ENCODE data around the gene ANKMY1. TPM values are rescaled to one million over a fixed set of nuclear protein-coding genes. Genes with fewer than 3 reads are reported as not detected.

ANKMY1 gene
- total RNA-seq, 6 experiments from 2014 or later: 6.6 to 11.0 (median 9.0) TPM

DNA sequence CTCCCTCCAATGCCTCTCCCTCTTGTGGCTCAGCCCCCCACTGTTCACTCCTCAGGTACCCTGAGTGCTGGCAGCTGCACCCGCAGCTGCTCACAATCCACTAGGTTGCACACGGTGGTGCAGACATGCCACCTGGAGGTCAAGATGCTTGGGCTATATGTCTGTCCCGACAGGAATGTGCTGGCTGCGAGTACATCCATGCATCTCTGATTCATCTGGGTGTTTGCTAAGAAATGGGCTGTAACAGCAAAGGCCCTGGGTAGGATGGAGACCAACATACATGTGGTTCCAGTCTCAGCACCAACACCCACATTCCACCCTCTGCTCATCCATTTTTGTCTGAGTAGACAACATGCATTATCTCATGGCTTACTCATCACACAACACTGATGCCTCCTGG is 31.3 kb downstream of the ANKMY1 start:
- TF ChIP-seq, protein P1, sequence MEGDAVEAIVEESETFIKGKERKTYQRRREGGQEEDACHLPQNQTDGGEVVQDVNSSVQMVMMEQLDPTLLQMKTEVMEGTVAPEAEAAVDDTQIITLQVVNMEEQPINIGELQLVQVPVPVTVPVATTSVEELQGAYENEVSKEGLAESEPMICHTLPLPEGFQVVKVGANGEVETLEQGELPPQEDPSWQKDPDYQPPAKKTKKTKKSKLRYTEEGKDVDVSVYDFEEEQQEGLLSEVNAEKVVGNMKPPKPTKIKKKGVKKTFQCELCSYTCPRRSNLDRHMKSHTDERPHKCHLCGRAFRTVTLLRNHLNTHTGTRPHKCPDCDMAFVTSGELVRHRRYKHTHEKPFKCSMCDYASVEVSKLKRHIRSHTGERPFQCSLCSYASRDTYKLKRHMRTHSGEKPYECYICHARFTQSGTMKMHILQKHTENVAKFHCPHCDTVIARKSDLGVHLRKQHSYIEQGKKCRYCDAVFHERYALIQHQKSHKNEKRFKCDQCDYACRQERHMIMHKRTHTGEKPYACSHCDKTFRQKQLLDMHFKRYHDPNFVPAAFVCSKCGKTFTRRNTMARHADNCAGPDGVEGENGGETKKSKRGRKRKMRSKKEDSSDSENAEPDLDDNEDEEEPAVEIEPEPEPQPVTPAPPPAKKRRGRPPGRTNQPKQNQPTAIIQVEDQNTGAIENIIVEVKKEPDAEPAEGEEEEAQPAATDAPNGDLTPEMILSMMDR (IDR thresholded peaks at IDR 0.05): no peak
- TF ChIP-seq POLR2A (IDR thresholded peaks at IDR 0.05): no peak
- Histone ChIP-seq H3K9me3 (no peaks in the 10 kb centered on the region), H3K27ac (no peak overlapping the region), H3K4me1 (no peaks in the 10 kb centered on the region), H3K27me3 (no peaks in the 10 kb centered on the region), H3K36me3 (no peaks in the 10 kb centered on the region), H3K4me3 (no peak overlapping the region)
- ATAC-seq (no peak), DNase-seq (no peak)
- intact Hi-C loops (cut with DNase I): no loop called here
- no CpG with 5 or more reads among the region's 4 CpGs for WGBS (ENCODE audit: insufficient coverage, low coverage, low lambda C conversion rate, missing lambda C conversion rate)

DNA sequence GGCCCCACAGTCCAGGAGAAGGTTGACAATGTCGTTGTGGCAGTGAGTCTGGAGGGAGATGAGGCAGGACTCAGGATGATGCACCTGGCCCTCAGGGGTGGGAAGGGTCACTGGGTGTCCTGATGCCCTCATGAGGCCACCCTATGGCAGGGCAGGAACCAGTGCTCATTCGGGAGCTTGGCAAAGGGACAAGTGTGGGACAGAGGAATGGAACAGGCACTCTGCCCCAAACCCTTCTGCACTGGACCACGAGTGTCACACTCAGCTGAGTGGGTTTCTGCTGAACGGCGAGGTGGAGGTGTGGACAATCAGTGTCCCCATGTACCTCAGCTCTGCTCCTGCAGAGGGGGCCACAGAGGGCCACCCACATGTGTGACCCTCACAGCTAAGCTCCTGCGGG is 32.0 kb downstream of the ANKMY1 start:
- ATAC-seq: no peak
- TF ChIP-seq POLR2A (IDR thresholded peaks at IDR 0.05): no peak
- TF ChIP-seq, protein P1 (IDR thresholded peaks at IDR 0.05): no peak
- H3K4me3 ChIP-seq: no peak overlapping the region
- intact Hi-C loops (cut with DNase I): no loop called here
- no peaks in the 10 kb centered on the region for H3K4me1 ChIP-seq
- no peaks in the 10 kb centered on the region for H3K9me3 ChIP-seq
- no peak overlapping the region for H3K27ac ChIP-seq
- H3K36me3 ChIP-seq: no peaks in the 10 kb centered on the region
- WGBS (ENCODE audit: insufficient coverage, low coverage, low lambda C conversion rate, missing lambda C conversion rate): 100% methylated on average over 1 of the region's 6 CpGs
- DNase-seq: peak in 1 of 3 donors; percentile 31
- no peaks in the 10 kb centered on the region for H3K27me3 ChIP-seq

DNA sequence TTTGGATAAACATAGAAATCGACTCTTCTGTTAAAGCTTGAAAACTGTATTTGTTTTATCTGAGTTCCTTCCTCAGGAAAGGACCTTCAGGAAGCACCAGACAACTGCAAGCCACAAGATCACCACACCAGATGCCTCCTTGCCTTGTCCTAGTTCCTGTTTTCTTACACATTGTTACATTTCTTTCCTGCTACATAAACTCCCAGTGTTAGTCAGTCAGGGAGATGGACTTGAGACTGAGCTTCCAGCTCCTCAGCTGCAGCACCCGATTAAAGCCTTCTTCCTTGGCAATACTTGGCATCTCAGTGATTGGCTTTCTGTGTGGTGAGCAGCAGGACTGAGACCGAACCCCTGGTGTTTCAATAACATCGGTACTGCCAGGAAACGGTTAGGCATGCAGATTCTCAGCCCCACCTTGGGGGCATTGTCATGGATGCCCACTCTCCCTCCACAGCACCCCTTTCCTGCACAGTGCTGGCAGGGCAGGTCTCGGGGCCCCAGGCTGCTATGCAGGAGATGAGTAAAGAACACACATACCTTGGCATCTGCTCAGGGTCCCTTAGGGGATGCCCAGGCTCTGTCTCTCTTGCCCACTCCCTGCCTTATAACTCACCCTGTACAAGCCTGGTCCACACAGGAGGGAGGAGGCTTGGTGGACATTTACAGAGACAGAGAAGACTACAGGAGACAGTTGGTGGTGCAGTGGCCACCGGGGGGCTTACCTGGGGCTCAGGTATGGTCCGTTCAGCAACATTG is 32.6 kb downstream of the ANKMY1 start:
- DNase-seq (no peak), ATAC-seq (no peak)
- TF ChIP-seq, protein P1 (IDR thresholded peaks at IDR 0.05): no peak
- no peak for TF ChIP-seq POLR2A (IDR thresholded peaks at IDR 0.05)
- no peak overlapping the region for H3K27ac ChIP-seq
- no peaks in the 10 kb centered on the region for H3K27me3 ChIP-seq
- H3K4me3 ChIP-seq: no peak overlapping the region
- H3K4me1 ChIP-seq: no peaks in the 10 kb centered on the region
- H3K36me3 ChIP-seq: no peaks in the 10 kb centered on the region
- 78% methylated on average over 3 of the region's 8 CpGs for WGBS (ENCODE audit: insufficient coverage, low coverage, low lambda C conversion rate, missing lambda C conversion rate)
- intact Hi-C loops (cut with DNase I): no loop called here
- no peaks in the 10 kb centered on the region for H3K9me3 ChIP-seq

DNA sequence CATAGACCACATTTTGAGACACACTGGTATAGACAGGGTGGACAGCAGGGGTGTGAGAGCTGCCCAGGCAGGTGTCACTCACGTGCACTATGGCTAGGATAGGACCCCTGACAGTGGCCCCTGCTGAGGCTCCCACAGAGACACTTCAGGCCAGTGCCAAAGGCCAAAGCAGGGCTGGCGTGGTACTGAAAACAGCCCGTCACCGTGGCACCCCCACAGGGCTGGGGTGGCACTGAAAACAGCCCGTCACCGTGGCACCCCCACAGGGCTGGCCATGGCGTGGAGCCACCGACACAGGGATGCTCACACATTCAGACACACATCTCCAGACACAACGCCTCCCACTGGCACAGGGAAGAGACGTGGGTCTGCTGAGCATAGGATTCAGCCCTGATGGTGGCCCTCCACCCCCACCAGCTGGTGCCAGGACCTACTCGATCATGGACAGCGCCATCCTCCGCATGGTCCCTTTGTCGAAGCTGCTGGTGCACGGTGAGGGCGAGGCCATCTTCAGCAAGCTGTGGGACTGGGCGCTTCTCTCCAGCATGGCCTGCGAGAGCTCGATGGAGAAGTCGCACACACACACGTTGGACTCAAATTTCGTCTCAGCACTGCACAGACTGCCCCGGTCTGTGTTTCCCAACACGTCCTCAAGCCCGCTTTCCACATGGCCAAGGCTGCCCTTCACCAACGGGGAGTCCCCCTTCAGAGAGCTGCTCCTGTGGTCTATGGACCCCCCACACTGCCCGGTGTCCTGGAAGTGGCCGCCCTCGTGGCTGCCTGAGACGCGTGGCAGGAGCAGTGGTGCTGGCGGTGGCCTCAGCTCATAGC is 34.1 kb downstream of the ANKMY1 start:
- ATAC-seq (no peak), DNase-seq (peak in 1 of 3 donors; percentile 44)
- H3K4me1 ChIP-seq: no peaks in the 10 kb centered on the region
- intact Hi-C loops (cut with DNase I): no loop called here
- no peaks in the 10 kb centered on the region for H3K36me3 ChIP-seq
- no CpG with 5 or more reads among the region's 32 CpGs for WGBS (ENCODE audit: insufficient coverage, low coverage, low lambda C conversion rate, missing lambda C conversion rate)
- TF ChIP-seq POLR2A (IDR thresholded peaks at IDR 0.05): no peak
- TF ChIP-seq, protein P1 (IDR thresholded peaks at IDR 0.05): no peak
- H3K4me3 ChIP-seq: no peak overlapping the region
- no peak overlapping the region for H3K27ac ChIP-seq
- H3K27me3 ChIP-seq: no peaks in the 10 kb centered on the region
- H3K9me3 ChIP-seq: no peaks in the 10 kb centered on the region
